Stimulated activated CD8-positive, alpha-beta memory T cell treated with anti-CD3 and anti-CD28 coated beads, Interleukin-7, amount 100 ng/mL, for 4 hours (primary cell): ENCODE results near the gene DOK3.

Experiments used
- DNase-seq, 2 donors: peaks; one replicate each; pipeline ENCODE4 v3.0.0-alpha.2; 2020; ENCODE audit warnings: low read depth in 2 of 2

The DOK3 gene

GRCh38 chr5:177512736-177513380, 3.2 kb upstream of the DOK3 start:
- no peak for DNase-seq

GRCh38 chr5:177511796-177512675, 2.4 kb upstream of the DOK3 start:
- DNase-seq, result no peak

GRCh38 chr5:177511181-177511580, 1.6 kb upstream of the DOK3 start:
- DNase-seq, result no peak

- DNase-seq, result no peak
Observed at GRCh38 chr5:177510567-177511053, 984 bp upstream of the DOK3 start.

GRCh38 chr5:177509991-177510566, 453 bp upstream of the DOK3 start:
- no peak for DNase-seq

GRCh38 chr5:177508837-177509236, 789 bp downstream of the DOK3 start:
- DNase-seq, result no peak

- DNase-seq, result no peak
Observed at GRCh38 chr5:177508221-177508611, 1.4 kb downstream of the DOK3 start.

- no peak for DNase-seq
Observed at GRCh38 chr5:177507596-177508220, 1.9 kb downstream of the DOK3 start.

GRCh38 chr5:177507165-177507564, 2.5 kb downstream of the DOK3 start:
- no peak for DNase-seq

GRCh38 chr5:177505075-177505474, 4.6 kb downstream of the DOK3 start:
- DNase-seq, result no peak

GRCh38 chr5:177504086-177505056, 5.3 kb downstream of the DOK3 start:
- no peak for DNase-seq

- no peak for DNase-seq
Observed at GRCh38 chr5:177503351-177504085, 6.1 kb downstream of the DOK3 start.

- DNase-seq, result no peak
Observed at GRCh38 chr5:177502886-177503285, 6.7 kb downstream of the DOK3 start.

GRCh38 chr5:177501874-177502678, 7.5 kb downstream of the DOK3 start:
- DNase-seq, result no peak

GRCh38 chr5:177500685-177501522, 8.7 kb downstream of the DOK3 start:
- DNase-seq, result peak; percentile 62 to 73

- DNase-seq, result no peak
Observed at GRCh38 chr5:177499842-177500241, 9.8 kb downstream of the DOK3 start.

- no peak for DNase-seq
Observed at GRCh38 chr5:177498013-177498787, 11.4 kb downstream of the DOK3 start.
